ENCODE results near the gene TRIO. TPM values are rescaled to one million over a fixed set of nuclear protein-coding genes. Genes with fewer than 3 reads are reported as not detected.

The TRIO gene
- total RNA-seq, 1 donor from 2014 or later, result 76.8 TPM

DNA sequence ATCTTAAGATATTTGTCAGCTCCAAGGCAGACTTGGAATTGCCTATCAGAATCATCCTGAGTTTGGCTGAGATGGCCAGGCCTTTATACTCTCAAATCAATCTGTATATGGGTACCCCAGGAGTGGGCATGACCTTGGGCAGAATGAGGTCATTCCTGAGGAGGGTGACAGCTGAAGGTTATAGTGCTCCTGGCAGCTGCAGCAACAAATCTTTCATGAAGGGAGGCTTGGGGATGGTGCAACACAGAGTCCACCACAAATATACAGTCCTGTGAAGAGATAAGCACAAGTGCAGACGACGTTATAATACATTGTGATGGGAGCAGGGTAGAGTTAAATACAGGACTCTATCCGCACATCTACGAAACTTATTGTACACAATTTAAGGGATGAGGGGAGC lies 21.1 kb upstream of the TRIO start:
- no peak for DNase-seq (ENCODE audit: low read depth in 2 of 2)

DNA sequence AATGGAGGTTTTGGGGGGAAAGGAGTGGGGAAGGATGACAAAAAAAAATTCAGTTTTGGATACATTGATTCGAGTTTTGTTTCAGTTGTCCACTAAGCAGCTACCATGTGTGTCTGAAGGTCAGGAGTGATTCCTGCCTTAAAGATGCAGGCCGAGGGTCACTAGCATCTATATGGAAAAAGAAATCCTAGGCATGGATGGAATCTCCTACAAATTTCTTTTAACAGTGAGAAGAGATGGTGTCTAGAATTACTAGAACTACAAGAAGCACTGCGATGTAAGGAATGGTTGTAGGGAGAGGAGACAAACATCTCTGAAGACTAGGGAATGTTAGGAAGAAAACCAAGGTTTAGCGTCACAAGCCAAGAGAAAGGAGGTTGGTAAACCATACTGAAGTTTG lies 19.6 kb upstream of the TRIO start:
- no peak for DNase-seq (ENCODE audit: low read depth in 2 of 2)

DNA sequence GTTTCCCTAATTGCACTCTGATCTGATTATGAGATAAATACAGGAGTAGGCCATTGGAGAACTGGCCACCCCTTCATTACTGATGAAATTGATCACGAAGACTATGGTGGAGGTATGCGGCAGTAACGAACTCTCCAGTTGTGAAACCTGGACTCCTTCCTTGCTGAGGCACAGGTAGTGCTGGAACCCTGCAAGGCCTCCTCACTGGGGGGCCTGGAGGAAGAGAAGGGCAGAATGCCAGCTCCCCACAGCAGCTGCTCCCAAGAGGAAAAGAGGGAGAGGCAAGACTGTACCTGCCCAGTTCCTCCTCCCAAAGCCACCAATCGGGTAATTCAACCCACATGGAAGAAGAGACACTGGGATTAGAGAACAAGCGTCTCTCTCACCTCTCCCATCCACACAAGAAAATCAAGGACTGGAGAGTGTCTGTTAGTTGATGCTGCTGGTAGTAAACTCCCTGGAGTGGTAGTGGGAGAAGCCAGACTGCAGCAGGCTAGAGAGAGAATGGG lies 19.1 kb upstream of the TRIO start:
- DNase-seq (ENCODE audit: low read depth in 2 of 2), result no peak

DNA sequence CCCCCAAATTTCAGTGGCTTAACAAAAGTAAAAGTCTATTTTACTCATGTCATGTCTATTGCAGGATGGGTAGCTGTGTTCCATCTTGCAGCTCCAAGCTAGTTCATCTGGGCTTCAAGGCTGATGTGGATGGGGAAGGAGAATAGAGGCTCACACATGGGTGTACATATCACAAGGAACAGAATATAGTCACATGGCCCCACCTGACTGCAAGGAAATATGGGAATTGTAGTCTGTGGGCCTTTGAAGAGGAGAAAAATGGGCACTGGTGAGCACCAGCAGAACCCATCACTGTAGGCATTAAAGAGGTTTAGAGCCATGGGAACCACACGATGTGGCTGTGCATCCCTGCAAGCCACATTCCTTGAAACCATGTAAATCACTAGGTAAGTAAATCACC lies 17.9 kb upstream of the TRIO start:
- no peak for DNase-seq (ENCODE audit: low read depth in 2 of 2)

DNA sequence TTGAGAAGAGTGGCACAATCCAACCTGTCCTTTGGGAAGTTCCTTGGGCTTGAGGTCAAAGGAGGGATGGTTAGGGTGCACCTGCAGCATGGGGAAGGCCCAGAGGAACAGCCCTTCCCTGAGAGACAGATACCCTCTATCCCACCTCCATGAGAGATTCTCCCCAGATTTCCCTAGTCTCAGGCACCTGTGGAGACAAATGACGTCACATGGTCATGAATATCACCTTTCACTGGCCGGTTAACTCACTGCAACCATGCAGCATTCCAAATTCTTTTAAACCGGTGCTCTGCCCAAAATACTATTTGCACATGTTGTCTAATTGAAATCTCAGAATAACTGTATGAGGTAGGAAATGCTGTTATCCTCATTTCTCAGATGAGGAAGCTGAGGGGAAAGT lies 15.6 kb upstream of the TRIO start:
- DNase-seq (ENCODE audit: low read depth in 2 of 2), result no peak

DNA sequence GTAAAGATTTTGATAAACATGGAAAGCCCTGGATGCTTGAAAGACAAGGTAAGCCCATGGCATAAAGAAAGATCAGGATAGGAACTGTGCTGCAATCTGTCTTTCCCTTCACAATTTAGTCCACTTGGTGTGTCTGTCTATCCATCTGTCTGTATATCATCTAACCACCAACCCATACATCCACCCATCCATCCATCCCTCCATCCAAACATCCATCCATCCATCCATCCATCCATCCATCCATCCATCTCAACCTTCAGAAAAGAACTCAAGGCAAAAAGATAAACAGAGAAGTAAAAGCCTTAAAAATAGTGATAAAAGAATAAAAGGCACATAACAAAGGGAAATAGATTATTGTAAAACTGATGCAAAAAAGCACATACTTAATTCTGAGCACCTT lies 15.1 kb upstream of the TRIO start:
- no peak for DNase-seq (ENCODE audit: low read depth in 2 of 2)

DNA sequence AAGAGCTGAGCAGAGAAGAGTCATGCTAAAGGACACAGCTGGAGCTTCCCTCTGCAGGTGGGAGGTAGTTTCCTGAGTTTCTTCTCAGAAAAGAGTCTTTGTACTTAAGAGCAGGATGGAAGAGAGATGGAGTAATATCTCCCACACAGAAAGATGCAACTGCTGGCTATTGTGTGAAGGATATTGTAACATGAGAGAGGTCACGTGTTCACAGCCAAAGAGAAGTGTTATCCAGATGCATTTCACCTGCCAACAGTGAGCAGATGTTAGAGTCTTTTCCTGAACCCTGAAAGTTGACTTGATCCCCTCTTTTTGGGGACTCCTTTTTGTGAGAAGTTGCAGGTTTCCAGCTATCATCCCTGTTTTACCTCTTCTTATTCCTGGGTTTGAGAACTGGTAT lies 14.0 kb upstream of the TRIO start:
- no peak for DNase-seq (ENCODE audit: low read depth in 2 of 2)

DNA sequence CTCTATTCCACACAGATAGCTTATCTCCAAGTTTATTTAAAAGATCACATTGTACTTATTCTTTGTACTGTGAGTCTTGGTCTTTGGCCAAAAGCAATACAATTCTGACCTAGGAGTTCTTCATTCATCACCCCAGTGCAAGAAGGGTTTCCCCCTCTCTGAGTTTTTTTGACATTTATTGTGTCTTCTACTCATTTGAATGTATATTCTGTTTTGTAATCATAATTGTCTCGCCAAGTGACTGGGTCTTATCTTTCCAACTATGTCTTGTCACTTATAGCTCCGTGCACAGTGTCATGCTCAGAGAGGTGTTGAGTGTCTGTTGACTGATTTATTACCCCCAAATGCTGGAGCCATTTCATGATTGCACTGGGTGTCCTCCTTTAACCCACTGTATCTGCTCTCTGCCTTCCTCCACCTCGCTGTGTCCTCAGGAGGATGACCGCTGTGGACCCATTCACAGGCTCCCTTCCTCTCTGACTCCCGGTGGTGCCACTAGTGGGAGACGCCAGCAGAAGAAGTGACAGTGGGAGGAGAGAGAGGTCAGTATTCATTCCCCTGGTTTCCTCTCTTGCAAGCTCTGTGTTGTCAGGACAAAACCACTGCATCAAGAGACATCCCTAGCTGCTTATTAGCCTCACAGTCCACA lies 11.2 kb upstream of the TRIO start:
- DNase-seq (ENCODE audit: low read depth in 2 of 2), result no peak

DNA sequence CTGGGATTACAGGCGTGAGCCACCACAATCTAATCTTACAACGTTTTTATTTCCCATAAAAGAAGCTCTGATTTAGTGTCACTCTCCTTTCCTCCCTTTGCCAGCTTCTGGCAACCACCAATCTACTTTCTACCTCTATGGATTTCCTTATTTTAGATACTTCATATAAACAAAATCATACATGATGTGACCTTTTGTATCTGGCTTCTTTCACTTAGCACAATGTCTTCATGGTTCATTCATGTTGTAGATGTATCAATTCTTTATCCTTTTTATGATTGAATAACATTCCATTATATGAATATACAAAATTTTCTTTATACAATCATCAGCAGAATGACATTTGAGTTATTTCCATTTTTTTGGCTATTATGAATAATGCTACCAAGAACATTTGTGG lies 9.7 kb upstream of the TRIO start:
- DNase-seq (ENCODE audit: low read depth in 2 of 2), result no peak

DNA sequence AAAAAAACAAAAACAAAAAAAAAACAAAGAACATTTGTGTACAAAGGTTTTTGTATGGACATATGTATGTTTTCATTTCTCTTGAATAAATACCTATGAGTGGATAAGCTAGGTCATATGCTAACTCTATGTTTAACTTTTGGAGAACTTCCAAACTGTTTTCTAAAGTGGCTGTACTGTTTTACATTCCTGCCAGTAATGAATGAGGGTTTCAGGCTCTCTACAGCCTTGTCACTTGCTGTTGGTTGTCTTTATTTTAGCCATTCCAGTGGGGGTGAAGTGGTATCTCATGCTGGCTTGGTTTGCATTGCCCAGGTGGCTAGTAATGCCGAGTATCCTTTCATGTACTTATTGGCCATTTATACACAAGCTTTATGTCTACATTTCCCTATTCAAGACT lies 9.1 kb upstream of the TRIO start:
- DNase-seq (ENCODE audit: low read depth in 2 of 2), result no peak

DNA sequence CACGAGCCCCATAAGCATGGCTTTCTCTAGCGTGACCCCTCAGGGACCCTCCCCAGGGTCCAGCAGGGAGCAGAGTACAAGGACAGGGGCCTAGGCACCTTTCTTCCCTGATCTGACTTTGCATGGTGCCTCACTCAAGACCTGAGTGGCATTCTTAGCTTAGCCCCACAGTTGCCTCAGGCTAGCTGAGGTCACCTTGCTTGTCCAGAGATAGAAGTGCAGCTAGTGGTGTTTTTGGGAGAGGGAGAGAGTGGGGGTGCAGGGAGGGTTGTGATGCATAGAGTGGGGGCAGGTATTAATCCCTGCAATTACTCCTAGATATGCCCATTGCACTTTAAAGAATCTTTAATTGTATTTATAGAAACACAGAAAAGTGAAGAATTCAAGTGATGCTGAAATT lies 8.4 kb upstream of the TRIO start:
- no peak for DNase-seq (ENCODE audit: low read depth in 2 of 2)

DNA sequence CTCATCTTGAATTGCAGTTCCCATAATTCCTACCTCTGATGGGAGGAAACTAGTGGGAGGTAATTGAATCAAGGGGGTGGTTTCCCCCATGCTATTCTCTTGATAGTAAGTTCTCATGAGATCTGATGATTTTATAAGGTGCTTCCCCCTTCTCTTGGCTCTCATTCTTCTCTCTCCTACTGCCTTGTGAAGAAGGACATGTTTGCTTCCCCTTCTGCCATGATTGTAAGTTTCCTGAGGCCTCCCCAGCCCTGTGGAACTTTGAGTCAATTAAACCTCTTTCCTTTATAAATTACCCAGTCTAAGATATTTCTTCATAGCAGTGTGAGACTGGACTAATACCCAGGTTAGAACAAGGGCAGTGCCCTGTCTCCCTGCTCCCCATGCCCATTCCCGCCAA lies 7.5 kb upstream of the TRIO start:
- DNase-seq (ENCODE audit: low read depth in 2 of 2), result no peak

DNA sequence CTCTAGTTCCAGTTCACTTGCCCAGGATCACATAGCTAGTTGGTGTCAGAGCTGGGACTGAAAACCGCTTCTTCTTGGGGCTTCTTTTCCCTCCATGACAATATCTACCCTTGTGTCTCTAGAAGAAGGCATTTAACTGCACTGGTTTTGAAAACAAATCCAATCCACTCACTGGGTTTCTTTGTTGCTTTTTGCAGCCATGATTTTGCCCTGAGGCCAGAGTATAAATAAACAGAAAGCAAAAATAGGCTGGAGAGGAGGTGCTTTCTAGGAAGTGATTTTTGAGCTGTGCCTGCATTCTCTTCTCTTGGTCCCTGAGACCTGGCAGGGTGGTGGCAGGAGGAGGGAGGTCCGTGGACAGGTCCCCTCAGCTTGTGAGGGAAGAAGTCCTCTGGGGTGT lies 6.9 kb upstream of the TRIO start:
- no peak for DNase-seq (ENCODE audit: low read depth in 2 of 2)

DNA sequence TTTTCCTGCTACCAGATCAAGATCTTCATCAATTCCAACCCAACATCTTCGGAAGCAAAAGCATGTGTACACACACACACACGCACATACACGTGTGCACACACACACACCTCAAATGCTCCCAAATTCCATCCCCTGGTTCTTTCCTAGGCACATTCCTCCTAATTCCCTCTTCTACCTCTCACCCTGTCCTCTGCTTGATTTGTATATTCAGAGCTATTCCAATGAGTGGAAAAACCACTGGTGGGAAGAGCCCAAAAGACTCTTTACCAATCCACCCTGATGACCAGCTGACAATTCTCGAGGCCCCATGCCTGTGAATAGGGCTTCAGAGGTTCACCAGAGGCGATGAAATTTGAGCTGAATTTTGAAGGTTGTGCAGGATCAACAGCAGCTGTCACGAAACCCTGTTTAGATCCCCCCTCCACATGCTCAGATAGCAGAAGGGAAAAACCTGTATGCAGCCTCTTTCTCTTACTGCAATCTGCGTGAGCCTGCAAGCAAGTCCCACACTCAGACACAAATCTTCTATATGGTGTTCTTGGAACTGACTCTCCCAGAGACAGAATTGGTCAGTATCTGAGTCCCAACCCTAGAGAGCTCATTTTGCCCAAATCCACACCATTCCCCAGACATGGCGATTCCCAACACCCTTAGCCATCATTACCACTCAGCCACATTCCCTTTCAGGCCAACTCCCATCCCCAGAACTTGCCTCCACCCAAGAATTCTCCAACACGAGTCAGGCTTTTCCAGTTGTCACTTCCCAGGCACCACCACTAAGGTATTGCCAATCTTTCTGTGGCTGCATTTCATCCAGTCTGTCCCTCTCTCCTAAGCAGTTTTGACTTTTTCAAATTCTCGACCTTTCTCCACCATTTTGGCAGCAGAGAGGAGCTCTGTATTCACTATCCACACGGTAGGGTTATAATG lies 4.3 kb upstream of the TRIO start:
- no peak for DNase-seq (ENCODE audit: low read depth in 2 of 2)

DNA sequence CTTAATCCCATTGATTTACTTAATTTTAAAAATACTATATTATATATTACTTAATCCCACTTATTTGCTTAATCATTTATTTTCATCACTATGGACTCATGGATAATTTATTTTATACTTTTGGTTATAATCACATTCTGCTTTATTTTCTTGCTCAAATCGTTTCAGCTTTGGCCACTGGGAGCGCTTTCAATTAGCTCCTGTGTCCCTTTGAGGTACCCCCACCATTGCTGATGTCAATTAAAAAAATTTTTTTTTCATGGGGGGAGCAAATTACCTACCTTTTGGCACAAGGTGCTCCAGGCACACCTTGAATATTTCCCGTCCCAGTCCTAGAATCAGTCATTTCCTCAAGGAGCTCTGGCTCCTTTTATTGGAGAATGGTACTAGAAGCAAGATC lies 1.4 kb upstream of the TRIO start:
- no peak for DNase-seq (ENCODE audit: low read depth in 2 of 2)

DNA sequence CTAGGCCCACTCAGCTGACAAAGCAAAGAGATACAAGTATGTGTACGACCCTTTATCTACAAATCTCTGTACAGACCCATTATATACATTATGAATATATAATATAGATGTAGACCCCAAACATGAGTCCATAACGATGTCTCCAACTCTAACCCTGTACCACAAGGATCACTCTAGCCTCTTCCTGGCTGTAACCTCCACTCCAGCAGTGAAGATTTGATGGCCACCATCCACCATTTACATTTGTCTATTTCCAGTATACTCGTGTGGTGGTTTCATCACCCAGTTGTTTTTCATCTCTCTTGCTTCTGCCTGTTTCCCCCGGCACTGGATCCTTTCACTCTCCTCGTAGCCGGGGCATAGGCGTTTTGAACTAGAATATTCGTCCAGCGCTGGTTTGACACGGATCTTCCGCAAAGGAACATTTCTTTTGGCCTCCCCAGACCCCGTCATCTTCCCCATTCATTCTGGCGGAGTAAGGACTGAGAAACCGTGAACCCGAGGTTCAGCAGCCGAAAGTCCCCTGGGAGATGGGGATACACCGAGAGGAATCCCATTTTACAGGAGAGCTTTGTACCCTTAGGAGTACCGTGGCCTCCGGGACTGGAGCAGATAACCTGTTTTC lies 828 bp upstream of the TRIO start:
- DNase-seq (ENCODE audit: low read depth in 2 of 2), result peak in 1 of 2 donors; percentile 38

DNA sequence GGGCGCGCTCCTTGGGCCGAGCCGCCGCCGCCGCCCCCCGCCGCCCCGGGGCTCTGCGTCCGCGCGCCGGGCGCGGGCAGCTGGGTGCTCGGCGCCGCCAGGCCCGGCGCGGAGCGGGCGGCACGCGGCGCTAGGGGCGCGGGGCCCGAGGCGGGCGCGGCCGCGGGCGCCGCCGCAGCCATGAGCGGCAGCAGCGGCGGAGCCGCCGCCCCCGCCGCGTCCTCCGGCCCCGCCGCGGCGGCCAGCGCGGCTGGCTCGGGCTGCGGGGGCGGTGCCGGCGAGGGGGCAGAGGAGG lies 351 bp downstream of the TRIO start:
- no peak for DNase-seq (ENCODE audit: low read depth in 2 of 2)

DNA sequence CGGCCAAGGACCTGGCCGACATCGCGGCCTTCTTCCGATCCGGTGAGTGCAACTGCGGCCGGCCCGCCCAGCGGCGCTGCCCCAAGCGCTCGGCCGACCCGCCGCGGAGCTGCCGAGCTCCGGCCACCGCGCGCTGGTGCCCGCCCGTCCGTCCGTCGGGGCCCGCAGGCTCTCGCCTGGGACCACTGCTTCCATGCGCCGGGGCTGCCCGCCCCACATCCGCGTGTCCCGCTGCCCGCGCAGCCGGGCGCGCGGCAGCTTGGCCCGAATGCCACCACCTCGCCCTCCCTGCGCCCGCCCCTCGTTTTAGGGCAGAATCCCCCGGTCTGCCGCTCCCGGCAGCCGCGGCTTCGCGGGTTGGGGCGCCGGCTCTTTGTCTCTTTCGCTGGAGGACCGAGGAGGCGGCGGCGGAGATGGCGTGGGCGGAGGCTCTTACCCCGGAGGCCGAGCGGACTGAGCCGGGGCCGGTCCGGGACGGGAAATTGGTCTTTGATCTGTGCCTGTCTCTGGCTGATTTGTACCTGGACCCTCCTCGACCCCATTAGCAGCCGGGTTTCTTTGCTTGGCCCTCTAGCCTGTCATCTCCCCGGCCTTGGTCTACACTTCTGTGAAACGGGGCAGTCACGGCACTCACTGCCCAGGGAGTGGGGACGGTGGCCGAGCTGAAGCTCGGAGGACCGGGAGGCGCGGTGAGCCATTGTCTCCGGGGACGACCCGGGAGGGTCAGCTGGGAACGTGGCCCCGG lies 871 bp downstream of the TRIO start:
- DNase-seq (ENCODE audit: low read depth in 2 of 2), result peak in 1 of 2 donors; percentile 34

DNA sequence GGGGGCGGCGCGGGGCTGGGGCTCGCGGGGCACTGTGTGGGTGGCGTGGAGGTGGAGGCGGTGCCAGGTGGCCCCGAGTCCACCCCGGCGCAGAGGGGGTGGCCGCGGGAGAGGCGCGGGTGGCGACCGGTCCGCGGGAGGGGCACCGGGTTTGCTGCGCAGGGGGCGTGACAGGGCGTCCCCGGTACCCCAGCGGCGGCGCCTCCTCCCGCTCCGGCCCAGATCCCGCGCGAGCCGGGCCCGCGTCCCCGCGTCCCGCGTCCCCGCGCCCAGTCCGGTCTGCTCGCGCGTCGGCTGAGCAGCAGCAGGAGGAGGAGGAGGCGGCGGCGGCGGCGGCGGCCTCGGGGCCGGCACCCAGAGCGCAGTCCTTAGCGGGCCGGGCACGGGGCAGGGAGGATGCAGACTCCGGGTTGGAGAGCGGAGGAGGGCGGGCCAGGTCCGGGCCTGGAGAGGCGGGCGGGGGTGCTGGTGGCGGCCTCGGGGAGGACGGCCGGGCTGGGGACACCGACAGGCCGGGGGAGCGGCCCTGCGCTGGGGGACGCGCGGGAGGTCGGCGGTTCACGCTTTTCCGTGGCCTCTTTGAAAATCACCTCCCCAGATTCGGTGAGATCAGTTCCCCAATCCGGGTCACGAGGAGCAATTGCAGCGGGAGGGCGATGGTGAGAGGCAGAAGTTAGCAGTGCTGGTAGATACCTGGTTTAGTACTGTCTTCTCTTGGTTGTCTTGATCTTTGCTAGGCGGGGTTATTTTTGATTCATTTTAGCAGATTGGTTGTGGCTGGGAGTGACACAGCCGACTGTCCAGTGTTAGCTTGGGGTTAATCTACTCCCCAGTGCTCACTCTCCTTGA lies 1.7 kb downstream of the TRIO start:
- DNase-seq (ENCODE audit: low read depth in 2 of 2), result peak in 1 of 2 donors; percentile 76

DNA sequence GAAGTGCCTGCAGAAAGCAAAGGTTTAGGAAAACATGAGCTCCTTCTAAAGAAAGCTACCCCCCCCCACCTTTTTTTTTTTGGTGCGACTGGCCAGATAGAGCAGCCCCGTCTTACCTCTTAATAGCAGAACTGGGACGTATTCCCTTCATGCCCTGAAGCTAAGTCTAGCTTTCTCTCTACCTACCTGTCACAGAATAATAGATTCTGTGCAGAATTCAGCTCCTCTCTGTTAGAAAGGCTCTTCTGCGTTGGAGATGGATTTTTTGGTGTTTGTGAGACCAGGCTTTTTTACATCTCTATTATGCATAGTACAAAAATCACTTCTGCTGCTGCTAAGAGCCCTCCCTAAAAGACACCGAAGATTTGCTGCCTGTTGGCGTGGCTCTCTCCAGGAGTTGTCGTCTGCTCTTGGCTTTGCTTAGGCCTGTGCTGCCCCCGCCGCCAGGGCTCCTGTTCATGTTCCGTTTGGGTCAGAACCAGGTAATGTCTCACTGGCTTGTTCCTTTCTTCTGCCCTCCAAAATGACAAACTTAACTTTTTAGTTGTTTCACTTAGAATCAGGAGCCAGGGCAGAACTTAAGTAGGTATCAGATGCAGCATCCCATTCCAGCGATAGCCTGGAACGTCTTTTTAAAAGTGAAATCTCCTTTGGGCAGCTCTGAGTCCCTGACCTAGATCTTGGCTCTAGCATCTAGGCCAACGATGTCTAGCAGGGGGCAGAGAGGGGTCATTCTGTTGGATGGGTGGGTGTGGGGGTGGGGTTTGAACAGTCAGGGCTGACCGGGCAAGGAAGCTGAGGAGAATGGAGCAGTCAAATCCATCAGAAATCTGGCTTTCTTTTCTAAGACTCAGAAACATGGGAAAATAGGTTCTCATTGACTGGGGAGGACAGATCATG lies 2.5 kb downstream of the TRIO start:
- DNase-seq (ENCODE audit: low read depth in 2 of 2), result no peak
